Uterus (tissue), 4 donors: ENCODE results near the gene EPB41L4A. TPM values are rescaled to one million over a fixed set of nuclear protein-coding genes. Genes with fewer than 3 reads are reported as not detected.

Source experiments
- DNase-seq, 2 donors: peaks; one replicate each; pipeline ENCODE4 v3.0.0-alpha.2; 2019 to 2020
- H3K27ac ChIP-seq, 2 donors: fragments of 200-600 bp; sonication (generic); 1 replicate in 1 of 2; 2 replicates in 1 of 2; pipeline ENCODE4 v1.5.1; 2016 to 2018
- H3K27me3 ChIP-seq, 2 donors: fragments of 200-600 bp; sonication (generic); one replicate each; pipeline ENCODE4 v1.5.1; 2018 to 2019; ENCODE audit warnings: control low read depth in 1 of 2
- H3K36me3 ChIP-seq, 2 donors: fragments of 200-600 bp; sonication (generic); one replicate each; pipeline ENCODE4 v1.5.1; 2019; ENCODE audit warnings: control low read depth in 1 of 2
- H3K4me1 ChIP-seq, 2 donors: fragments of 200-600 bp; sonication (generic); one replicate each; pipeline ENCODE4 v1.5.1; 2018 to 2019; ENCODE audit warnings: control low read depth in 1 of 2
- H3K4me3 ChIP-seq, 2 donors: fragments of 200-600 bp; sonication (generic); 1 replicate in 1 of 2; 2 replicates in 1 of 2; pipeline ENCODE4 v1.5.1; 2018 to 2019; ENCODE audit warnings: mild to moderate bottlenecking in 1 of 2
- H3K9me3 ChIP-seq, 2 donors: fragments of 200-600 bp; sonication (generic); one replicate each; pipeline ENCODE4 v1.5.1; 2019; ENCODE audit warnings: control low read depth in 1 of 2
- POLR2A ChIP-seq, 2 donors: fragments of 450-650 bp; IDR thresholded peaks; one replicate each; pipeline ENCODE4 v1.6.1; 2016; ENCODE audit warnings: antibody characterized with exemption in 2 of 2, mild to moderate bottlenecking in 1 of 2, moderate library complexity in 1 of 2
- intact Hi-C: fragments of 100-400 bp; cut with DNase I; formaldehyde crosslinking; loops from one replicate; pipeline ENCODE4 v1.15.1; 2023; ENCODE audit warnings: low total_unique reads
- total RNA-seq, 4 donors: library from RNA; depleted of rRNA in 3 of 4; stranded (reverse); fragments of >200 nt in 3 of 4; gene quantifications; one replicate each; pipeline versions ENCODE4 v1.1.0 to v1.2.4, GENCODE V29; 2014 to 2023
- TF ChIP-seq, protein P1 (sequence below), 4 experiments: fragments of 200-600 bp in 2 of 4; fragments of 450-650 bp in 2 of 4; sonication (generic) in 2 of 4; IDR thresholded peaks; one replicate each; pipeline ENCODE4 v1.5.1; 2016 to 2019; ENCODE audit warnings: antibody characterized with exemption in 4 of 4, mild to moderate bottlenecking in 2 of 4, moderate library complexity in 1 of 4
- donor health status: DM: yes; HTN: yes; CAD: no.

The EPB41L4A gene
- total RNA-seq, 4 donors from 2014 or later = 6.4 to 47.1 (median 15.1) TPM

DNA sequence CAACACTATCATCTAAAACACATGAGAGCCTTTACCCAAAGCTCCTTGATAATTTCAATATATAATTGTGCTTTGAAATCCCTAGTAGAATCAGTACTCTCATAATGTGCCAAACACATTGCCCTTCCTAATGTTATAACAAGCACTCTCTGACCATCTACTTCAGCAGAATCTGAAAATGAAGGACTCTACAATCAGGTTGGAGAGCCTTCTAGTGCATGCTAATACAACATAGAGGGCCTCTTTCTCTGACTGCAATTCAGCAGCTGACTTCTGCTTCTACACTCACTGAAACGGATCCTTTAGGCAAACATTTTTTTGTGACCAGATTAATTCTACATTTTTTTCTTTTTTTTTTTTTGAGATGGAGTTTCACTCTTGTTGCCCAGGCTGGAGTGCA, 155.6 kb downstream of the EPB41L4A start:
- H3K9me3 ChIP-seq = no peaks in the 10 kb centered on the region
- no peak overlapping the region for H3K27ac ChIP-seq
- H3K36me3 ChIP-seq = no peaks in the 10 kb centered on the region
- no peaks in the 10 kb centered on the region for H3K27me3 ChIP-seq
- intact Hi-C loops = no loop called here
- no peak for DNase-seq
- no peak for TF ChIP-seq POLR2A (IDR thresholded peaks at IDR 0.05)
- TF ChIP-seq, protein P1, sequence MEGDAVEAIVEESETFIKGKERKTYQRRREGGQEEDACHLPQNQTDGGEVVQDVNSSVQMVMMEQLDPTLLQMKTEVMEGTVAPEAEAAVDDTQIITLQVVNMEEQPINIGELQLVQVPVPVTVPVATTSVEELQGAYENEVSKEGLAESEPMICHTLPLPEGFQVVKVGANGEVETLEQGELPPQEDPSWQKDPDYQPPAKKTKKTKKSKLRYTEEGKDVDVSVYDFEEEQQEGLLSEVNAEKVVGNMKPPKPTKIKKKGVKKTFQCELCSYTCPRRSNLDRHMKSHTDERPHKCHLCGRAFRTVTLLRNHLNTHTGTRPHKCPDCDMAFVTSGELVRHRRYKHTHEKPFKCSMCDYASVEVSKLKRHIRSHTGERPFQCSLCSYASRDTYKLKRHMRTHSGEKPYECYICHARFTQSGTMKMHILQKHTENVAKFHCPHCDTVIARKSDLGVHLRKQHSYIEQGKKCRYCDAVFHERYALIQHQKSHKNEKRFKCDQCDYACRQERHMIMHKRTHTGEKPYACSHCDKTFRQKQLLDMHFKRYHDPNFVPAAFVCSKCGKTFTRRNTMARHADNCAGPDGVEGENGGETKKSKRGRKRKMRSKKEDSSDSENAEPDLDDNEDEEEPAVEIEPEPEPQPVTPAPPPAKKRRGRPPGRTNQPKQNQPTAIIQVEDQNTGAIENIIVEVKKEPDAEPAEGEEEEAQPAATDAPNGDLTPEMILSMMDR (IDR thresholded peaks at IDR 0.05) = no peak
- H3K4me3 ChIP-seq = no peak overlapping the region
- H3K4me1 ChIP-seq = no peaks in the 10 kb centered on the region

DNA sequence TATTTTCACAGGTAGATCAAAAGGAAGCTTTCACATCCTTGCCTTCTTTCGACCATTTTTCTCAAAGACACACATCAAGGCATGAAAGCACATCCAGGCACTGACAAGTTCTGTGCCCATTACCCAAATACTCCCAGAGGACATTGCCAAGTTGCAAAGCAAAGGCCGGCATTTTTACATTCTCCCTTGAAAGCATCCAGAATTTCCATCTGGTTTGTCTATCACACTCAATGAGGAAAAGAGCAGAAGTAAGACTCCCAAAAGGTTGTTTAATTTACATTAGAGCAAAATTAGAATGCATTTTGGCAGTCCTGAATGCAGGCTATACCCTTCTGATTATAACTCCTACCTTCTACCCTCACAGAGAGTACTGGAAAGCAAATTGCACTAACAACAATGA, 160.5 kb downstream of the EPB41L4A start:
- TF ChIP-seq, protein P1 (IDR thresholded peaks at IDR 0.05) = no peak
- TF ChIP-seq POLR2A (IDR thresholded peaks at IDR 0.05) = no peak
- H3K4me1 ChIP-seq = no peaks in the 10 kb centered on the region
- no peak overlapping the region for H3K4me3 ChIP-seq
- H3K27ac ChIP-seq = no peak overlapping the region
- DNase-seq = no peak
- H3K27me3 ChIP-seq = no peaks in the 10 kb centered on the region
- H3K36me3 ChIP-seq = no peaks in the 10 kb centered on the region
- no peaks in the 10 kb centered on the region for H3K9me3 ChIP-seq
- intact Hi-C loops = no loop called here

DNA sequence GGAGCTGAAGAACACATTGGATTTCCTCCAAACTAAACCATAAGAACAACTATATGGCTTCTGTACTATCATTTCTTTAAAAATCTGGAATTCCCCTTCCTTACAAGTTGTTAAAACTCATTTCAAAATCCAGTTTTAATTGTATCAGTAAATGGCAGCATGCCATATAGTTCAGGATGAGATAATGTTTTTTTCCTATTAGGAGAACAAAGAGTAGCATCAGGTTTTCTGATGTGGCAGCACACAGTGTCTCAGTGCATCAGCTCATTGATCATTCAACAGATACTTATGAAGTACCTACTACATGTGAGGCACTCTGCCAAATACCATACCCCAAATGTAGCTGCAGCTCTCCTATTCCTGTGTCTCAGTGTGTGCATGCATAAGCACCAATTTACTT, 161.1 kb downstream of the EPB41L4A start:
- TF ChIP-seq, protein P1 (IDR thresholded peaks at IDR 0.05) = no peak
- no peak for TF ChIP-seq POLR2A (IDR thresholded peaks at IDR 0.05)
- H3K4me1 ChIP-seq = no peaks in the 10 kb centered on the region
- no peak overlapping the region for H3K27ac ChIP-seq
- no peak for DNase-seq
- no peaks in the 10 kb centered on the region for H3K9me3 ChIP-seq
- no peaks in the 10 kb centered on the region for H3K36me3 ChIP-seq
- intact Hi-C loops = no loop called here
- H3K4me3 ChIP-seq = no peak overlapping the region
- no peaks in the 10 kb centered on the region for H3K27me3 ChIP-seq

DNA sequence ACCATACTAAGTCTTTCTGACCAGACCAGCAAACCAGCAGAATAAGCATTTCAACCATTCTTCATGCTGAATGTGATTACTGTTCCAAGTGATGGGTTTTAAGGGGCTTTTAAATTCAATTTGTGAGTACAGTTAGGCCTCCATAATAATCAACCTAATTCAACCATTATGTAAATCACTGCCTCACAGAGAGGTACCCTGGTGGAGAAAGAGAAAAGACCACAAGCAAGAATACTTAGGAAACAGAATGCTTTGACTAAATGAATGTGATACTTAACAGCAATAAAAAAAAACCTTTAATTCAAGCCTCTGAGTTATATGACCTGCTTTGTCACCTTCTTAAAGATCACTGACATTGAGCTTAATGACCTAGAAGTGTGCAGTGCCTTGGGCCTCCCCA, 162.1 kb downstream of the EPB41L4A start:
- DNase-seq = no peak
- TF ChIP-seq POLR2A (IDR thresholded peaks at IDR 0.05) = no peak
- TF ChIP-seq, protein P1 (IDR thresholded peaks at IDR 0.05) = no peak
- Histone ChIP-seq H3K4me3 (no peak overlapping the region), H3K27me3 (no peaks in the 10 kb centered on the region), H3K27ac (no peak overlapping the region), H3K36me3 (no peaks in the 10 kb centered on the region), H3K9me3 (no peaks in the 10 kb centered on the region), H3K4me1 (no peaks in the 10 kb centered on the region)
- intact Hi-C loops = no loop called here

DNA sequence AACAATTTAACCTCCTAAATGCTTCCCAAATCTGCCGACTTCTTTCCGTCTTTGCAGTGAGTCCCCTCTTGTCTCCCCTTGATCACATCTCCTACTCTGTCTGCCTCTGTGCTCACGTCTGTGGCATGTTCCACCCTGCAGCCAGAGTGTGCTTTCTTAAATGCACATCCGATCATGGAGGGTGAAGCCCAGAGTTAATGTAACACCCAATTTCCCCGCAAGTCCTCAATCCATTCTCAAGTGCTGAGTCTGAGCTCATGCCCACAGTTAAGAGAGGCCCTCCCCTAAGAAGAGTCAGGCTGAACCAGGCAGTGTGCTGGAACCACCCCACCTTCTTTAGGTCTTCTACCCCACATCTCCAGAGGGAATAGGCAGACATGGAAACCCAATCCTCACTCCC, 164.8 kb downstream of the EPB41L4A start:
- Histone ChIP-seq H3K4me3 (no peak overlapping the region), H3K36me3 (no peaks in the 10 kb centered on the region), H3K27me3 (no peaks in the 10 kb centered on the region), H3K27ac (peak overlapping the region in 1 of 2 donors; percentile 60), H3K9me3 (no peaks in the 10 kb centered on the region), H3K4me1 (no peaks in the 10 kb centered on the region)
- DNase-seq = no peak
- no peak for TF ChIP-seq POLR2A (IDR thresholded peaks at IDR 0.05)
- TF ChIP-seq, protein P1 (IDR thresholded peaks at IDR 0.05) = no peak
- intact Hi-C loops = no loop called here
